Measurements from ENCODE around the gene FZD10.

Gene FZD10

GRCh38 chr12:130162267-130162666, at the start of gene FZD10:
Gene FZD10 (plus strand): TSS chr12:130162464. CDS start chr12:130162943, 479 bp downstream.
- in situ Hi-C loops (cut with MboI; ENCODE audit: low sequenced_read_pairs) = no loop called here

- in situ Hi-C loops (cut with MboI; ENCODE audit: low sequenced_read_pairs) = no loop called here
These were observed 47.3 kb upstream of the FZD10 start for GRCh38 chr12:130114952-130115351.

GRCh38 chr12:130115646-130116045, 46.6 kb upstream of the FZD10 start:
- in situ Hi-C loops (cut with MboI; ENCODE audit: low sequenced_read_pairs) = no loop called here

GRCh38 chr12:130116791-130117190, 45.5 kb upstream of the FZD10 start:
- in situ Hi-C loops (cut with MboI; ENCODE audit: low sequenced_read_pairs) = no loop called here

- in situ Hi-C loops (cut with MboI; ENCODE audit: low sequenced_read_pairs) = no loop called here
These were observed 45.0 kb upstream of the FZD10 start for GRCh38 chr12:130117233-130117632.

GRCh38 chr12:130117701-130118100, 44.6 kb upstream of the FZD10 start:
- in situ Hi-C loops (cut with MboI; ENCODE audit: low sequenced_read_pairs) = no loop called here

- in situ Hi-C loops (cut with MboI; ENCODE audit: low sequenced_read_pairs) = no loop called here
These were observed 44.1 kb upstream of the FZD10 start for GRCh38 chr12:130118181-130118580.

GRCh38 chr12:130119241-130119861, 42.9 kb upstream of the FZD10 start:
- in situ Hi-C loops (cut with MboI; ENCODE audit: low sequenced_read_pairs) = no loop called here

- in situ Hi-C loops (cut with MboI; ENCODE audit: low sequenced_read_pairs) = no loop called here
These were observed 42.1 kb upstream of the FZD10 start for GRCh38 chr12:130120012-130120805.

- in situ Hi-C loops (cut with MboI; ENCODE audit: low sequenced_read_pairs) = no loop called here
These were observed 40.9 kb upstream of the FZD10 start for GRCh38 chr12:130121226-130122000.

GRCh38 chr12:130122356-130122755, 39.9 kb upstream of the FZD10 start:
- in situ Hi-C loops (cut with MboI; ENCODE audit: low sequenced_read_pairs) = no loop called here

GRCh38 chr12:130124106-130124505, 38.2 kb upstream of the FZD10 start:
- in situ Hi-C loops (cut with MboI; ENCODE audit: low sequenced_read_pairs) = no loop called here

GRCh38 chr12:130124605-130125244, 37.5 kb upstream of the FZD10 start:
- in situ Hi-C loops (cut with MboI; ENCODE audit: low sequenced_read_pairs) = no loop called here

- in situ Hi-C loops (cut with MboI; ENCODE audit: low sequenced_read_pairs) = no loop called here
These were observed 36.2 kb upstream of the FZD10 start for GRCh38 chr12:130126023-130126432.

- in situ Hi-C loops (cut with MboI; ENCODE audit: low sequenced_read_pairs) = no loop called here
These were observed 34.7 kb upstream of the FZD10 start for GRCh38 chr12:130127532-130127911.

GRCh38 chr12:130127912-130128789, 34.1 kb upstream of the FZD10 start:
- in situ Hi-C loops (cut with MboI; ENCODE audit: low sequenced_read_pairs) = no loop called here

GRCh38 chr12:130128790-130129735, 33.2 kb upstream of the FZD10 start:
- in situ Hi-C loops (cut with MboI; ENCODE audit: low sequenced_read_pairs) = no loop called here

GRCh38 chr12:130130346-130130745, 31.9 kb upstream of the FZD10 start:
- in situ Hi-C loops (cut with MboI; ENCODE audit: low sequenced_read_pairs) = no loop called here

GRCh38 chr12:130131025-130131424, 31.2 kb upstream of the FZD10 start:
- in situ Hi-C loops (cut with MboI; ENCODE audit: low sequenced_read_pairs) = no loop called here
